KOPT-K1 (cell line): ENCODE data around the gene CAPN3.
"Not testable (repeated sequence)": the region's sequence is repeated elsewhere in the genome, so short reads cannot be mapped to it uniquely, and the experiment has no call there.

ENCODE experiments used
- H3K27ac ChIP-seq: fragments of 200-600 bp; sonication (generic); 2 replicates; pipeline ENCODE4 v1.5.1; 2016; ENCODE audit warnings: antibody characterized with exemption, mild to moderate bottlenecking, low read depth, low read length; ENCODE audit not compliant: poor library complexity, severe bottlenecking
- H3K36me3 ChIP-seq: fragments of 200-600 bp; sonication (generic); 2 replicates; pipeline ENCODE4 v1.5.1; 2017; ENCODE audit warnings: antibody characterized with exemption, mild to moderate bottlenecking, low read length, moderate library complexity; ENCODE audit not compliant: insufficient read depth
- H3K9me3 ChIP-seq: fragments of 200-600 bp; sonication (generic); 2 replicates; pipeline ENCODE4 v1.5.1; 2017; ENCODE audit warnings: antibody characterized with exemption, low read length, mild to moderate bottlenecking; ENCODE audit not compliant: insufficient read depth, poor library complexity, severe bottlenecking

Gene CAPN3

GRCh38 chr15:42359249-42359648 is at the start of gene CAPN3:
Gene CAPN3 (plus strand): TSS chr15:42359501. CDS start chr15:42359806, 305 bp downstream.
- Histone ChIP-seq H3K9me3 (no peaks in the 10 kb centered on the region), H3K27ac (no peak within 1 kb of the TSS), H3K36me3 (no peaks in the 10 kb centered on the region)

GRCh38 chr15:42313463-42313862 is 45.8 kb upstream of the CAPN3 start:
- Histone ChIP-seq H3K36me3 (no peaks in the 10 kb centered on the region), H3K27ac (no peak overlapping the region), H3K9me3 (no peaks in the 10 kb centered on the region)

- Histone ChIP-seq H3K36me3 (no peaks in the 10 kb centered on the region), H3K27ac (no peak overlapping the region), H3K9me3 (no peaks in the 10 kb centered on the region)
Observed at GRCh38 chr15:42314818-42315217, 44.5 kb upstream of the CAPN3 start.

GRCh38 chr15:42315521-42315920 is 43.8 kb upstream of the CAPN3 start:
- H3K36me3 ChIP-seq = no peaks in the 10 kb centered on the region
- H3K27ac ChIP-seq = no peak overlapping the region
- H3K9me3 ChIP-seq = no peaks in the 10 kb centered on the region

- not testable (repeated sequence) for H3K27ac ChIP-seq, H3K36me3 ChIP-seq, H3K9me3 ChIP-seq
Observed at GRCh38 chr15:42316282-42316805, 43.0 kb upstream of the CAPN3 start.

- Histone ChIP-seq H3K36me3 (no peaks in the 10 kb centered on the region), H3K9me3 (no peaks in the 10 kb centered on the region), H3K27ac (no peak overlapping the region)
Observed at GRCh38 chr15:42319206-42319605, 40.1 kb upstream of the CAPN3 start.

GRCh38 chr15:42324308-42324707 is 35.0 kb upstream of the CAPN3 start:
- no peak overlapping the region for H3K27ac ChIP-seq
- no peaks in the 10 kb centered on the region for H3K9me3 ChIP-seq
- no peaks in the 10 kb centered on the region for H3K36me3 ChIP-seq

- Histone ChIP-seq H3K27ac (no peak overlapping the region), H3K9me3 (no peaks in the 10 kb centered on the region), H3K36me3 (no peaks in the 10 kb centered on the region)
Observed at GRCh38 chr15:42329161-42329560, 30.1 kb upstream of the CAPN3 start.

GRCh38 chr15:42329992-42330391 is 29.3 kb upstream of the CAPN3 start:
- peaks cover 5% of the 10 kb centered on the region for H3K9me3 ChIP-seq
- no peak overlapping the region for H3K27ac ChIP-seq
- H3K36me3 ChIP-seq = no peaks in the 10 kb centered on the region

GRCh38 chr15:42331235-42331634 is 28.1 kb upstream of the CAPN3 start:
- H3K27ac ChIP-seq = no peak overlapping the region
- H3K36me3 ChIP-seq = no peaks in the 10 kb centered on the region
- peaks cover 12% of the 10 kb centered on the region for H3K9me3 ChIP-seq

- Histone ChIP-seq H3K27ac (no peak overlapping the region), H3K9me3 (peaks cover 12% of the 10 kb centered on the region), H3K36me3 (no peaks in the 10 kb centered on the region)
Observed at GRCh38 chr15:42332331-42332730, 27.0 kb upstream of the CAPN3 start.

- H3K36me3 ChIP-seq = no peaks in the 10 kb centered on the region
- no peak overlapping the region for H3K27ac ChIP-seq
- H3K9me3 ChIP-seq = peaks cover 12% of the 10 kb centered on the region
Observed at GRCh38 chr15:42335074-42335473, 24.2 kb upstream of the CAPN3 start.

GRCh38 chr15:42336650-42337049 is 22.7 kb upstream of the CAPN3 start:
- H3K36me3 ChIP-seq, H3K27ac ChIP-seq: not testable (repeated sequence)
- H3K9me3 ChIP-seq = peaks cover 12% of the 10 kb centered on the region

GRCh38 chr15:42337104-42337503 is 22.2 kb upstream of the CAPN3 start:
- H3K9me3 ChIP-seq = peaks cover 12% of the 10 kb centered on the region
- H3K27ac ChIP-seq, H3K36me3 ChIP-seq: not testable (repeated sequence)

GRCh38 chr15:42338500-42338899 is 20.8 kb upstream of the CAPN3 start:
- Histone ChIP-seq H3K36me3 (no peaks in the 10 kb centered on the region), H3K27ac (no peak overlapping the region), H3K9me3 (peaks cover 12% of the 10 kb centered on the region)

- no peaks in the 10 kb centered on the region for H3K9me3 ChIP-seq
- H3K27ac ChIP-seq = no peak overlapping the region
- H3K36me3 ChIP-seq = no peaks in the 10 kb centered on the region
Observed at GRCh38 chr15:42343596-42344232, 15.6 kb upstream of the CAPN3 start.
